K562 (cell line): ENCODE measurements around the gene ARHGAP35. TPM values are rescaled to one million over a fixed set of nuclear protein-coding genes. Genes with fewer than 3 reads are reported as not detected.
"Not testable (repeated sequence)": the region's sequence is repeated elsewhere in the genome, so short reads cannot be mapped to it uniquely, and the experiment has no call there.

Experiments
- ATAC-seq: fragments of 200-7000 bp; cut with Tn5 transposase; 3 replicates; pipeline ENCODE4 v1.9.1; 2020; ENCODE audit warnings: moderate library complexity
- BruUV-seq: library from RNA; stranded (reverse); fragments of 400-500 nt; replicated peaks from 2 replicates; lab custom pipeline; 2021; lab: Mats Ljungman, UMichigan
- CTCF ChIA-PET: fragments of 300-600 bp; formaldehyde crosslinking; extraction: SDS; loops from one replicate; lab custom pipeline; 2021; ENCODE audit warnings: low intra/inter-chr PET ratio; lab: Yijun Ruan, JAX
- POLR2A ChIA-PET: fragments of 300-600, 350-650 bp; sonication (Branson Sonifier 250); formaldehyde crosslinking; extraction: SDS; loops from one replicate; lab custom pipeline; 2021; ENCODE audit warnings: antibody characterized with exemption, inconsistent platforms; lab: Yijun Ruan, JAX
- DNase-seq, 4 experiments: peaks; one replicate each; pipeline versions ENCODE4 v3.0.0 to v3.0.0-alpha.2; 2011 to 2018; ENCODE audit warnings: low spot score in 3 of 4, mixed read lengths in 3 of 4; ENCODE audit errors: extremely low read depth in 1 of 4
- FAIRE-seq: peaks from 2 replicates; lab custom pipeline; 2011; peaks lifted over from hg19 to GRCh38; lab: Jason Lieb, UNC
- H2AFZ ChIP-seq: 2 replicates; pipeline ENCODE4 v1.6.0; 2011; ENCODE audit warnings: low read depth, low read length, control low read depth, inconsistent platforms
- H3K27ac ChIP-seq: fragments of 200-600 bp; 3 replicates; pipeline ENCODE4 v1.8.0; 2011; ENCODE audit warnings: low read depth, mild to moderate bottlenecking, control low read depth, inconsistent platforms, low read length, moderate library complexity, mixed read lengths; ENCODE audit errors: extremely low read depth
- H3K27me3 ChIP-seq, 2 experiments: fragments of 300-600 bp in 1 of 2; 2 replicates in 1 of 2; 3 replicates in 1 of 2; pipeline versions ENCODE4 v1.6.0 to v1.8.0; 2011; ENCODE audit warnings: inconsistent platforms in 2 of 2, low read length in 2 of 2, mild to moderate bottlenecking in 1 of 2, mixed read lengths in 1 of 2, moderate library complexity in 1 of 2; ENCODE audit not compliant: control insufficient read depth in 2 of 2, insufficient read depth in 2 of 2
- H3K36me3 ChIP-seq: fragments of 300-600 bp; 3 replicates; pipeline ENCODE4 v1.8.0; 2011; ENCODE audit warnings: mild to moderate bottlenecking, low read length, inconsistent platforms; ENCODE audit not compliant: control insufficient read depth, insufficient read depth
- H3K4me1 ChIP-seq, 2 experiments: fragments of 200-600 bp in 1 of 2; replicated peaks in 1 of 2; 2 replicates in 1 of 2; 3 replicates in 1 of 2; pipeline versions ENCODE4 v1.5.1 to v1.8.0; 2011; ENCODE audit warnings: inconsistent platforms in 2 of 2, low read length in 2 of 2, mild to moderate bottlenecking in 1 of 2, mixed read lengths in 1 of 2, moderate library complexity in 1 of 2; ENCODE audit not compliant: control insufficient read depth in 2 of 2, insufficient read depth in 2 of 2
- H3K4me2 ChIP-seq: 2 replicates; pipeline ENCODE4 v1.6.1; 2011; ENCODE audit warnings: low read length, control low read depth, inconsistent platforms, mixed read lengths; ENCODE audit not compliant: insufficient read depth
- H3K4me3 ChIP-seq: fragments of 200-600 bp; sonication (generic), shearing (Covaris generic); 2 replicates; pipeline ENCODE4 v1.5.1; 2016; ENCODE audit warnings: control low read depth, inconsistent platforms
- H3K79me2 ChIP-seq: fragments of 200-600 bp; 3 replicates; pipeline ENCODE4 v1.8.0; 2011; ENCODE audit warnings: low read length, inconsistent platforms; ENCODE audit not compliant: control insufficient read depth, insufficient read depth
- H3K9ac ChIP-seq, 2 experiments: 2 replicates each; pipeline versions ENCODE4 v1.6.0 to v1.6.1; 2011; ENCODE audit warnings: low read depth in 2 of 2, low read length in 2 of 2, control low read depth in 1 of 2, inconsistent platforms in 1 of 2, mild to moderate bottlenecking in 1 of 2, mixed read lengths in 1 of 2; ENCODE audit not compliant: insufficient read depth in 1 of 2
- H3K9me1 ChIP-seq: one replicate; pipeline ENCODE4 v1.6.0; 2011; ENCODE audit warnings: inconsistent platforms, mild to moderate bottlenecking, low read length, moderate library complexity; ENCODE audit not compliant: control insufficient read depth, insufficient read depth
- H3K9me3 ChIP-seq: replicated peaks from 2 replicates; pipeline ENCODE4 v1.5.1; 2011; ENCODE audit warnings: low read depth, low read length, inconsistent platforms; ENCODE audit not compliant: control insufficient read depth, insufficient read depth
- H4K20me1 ChIP-seq: replicated peaks from 2 replicates; pipeline ENCODE4 v1.6.1; 2011; ENCODE audit warnings: low read length, inconsistent platforms, mixed read lengths; ENCODE audit not compliant: control insufficient read depth, insufficient read depth
- E2F4 ChIP-seq: sonication (generic); formaldehyde crosslinking; IDR thresholded peaks from 2 replicates; pipeline ENCODE4 v1.8.0; 2022; ENCODE audit warnings: mild to moderate bottlenecking, low read depth, missing genetic modification reagents
- PREB ChIP-seq: sonication (generic); formaldehyde crosslinking; IDR thresholded peaks from 2 replicates; pipeline ENCODE4 v1.8.1; 2023; ENCODE audit warnings: mild to moderate bottlenecking, missing genetic modification reagents
- ZNF277 ChIP-seq: fragments of 250-450 bp; sonication (Bioruptor Pico); IDR thresholded peaks from 2 replicates; pipeline ENCODE4 v1.8.0; 2022; ENCODE audit warnings: inconsistent platforms, mild to moderate bottlenecking, moderate library complexity, borderline replicate concordance
- WGBS: fragments of 100-300 bp; shearing (Covaris generic); methylation state at CpG from one replicate; pipeline ENCODE4 v1.1.6; 2016; ENCODE audit warnings: low coverage, mixed read lengths; ENCODE audit not compliant: insufficient coverage; ENCODE audit errors: missing lambda C conversion rate; 5-methylcytosine and 5-hydroxymethylcytosine counted together
- in situ Hi-C: fragments of 300-500 bp; cut with MboI; formaldehyde crosslinking; loops from 4 replicates; pipeline ENCODE4 v1.15.0; 2018; ENCODE audit warnings: inconsistent platforms, mixed read lengths
- intact Hi-C: fragments of 100-400 bp; cut with micrococcal nuclease; formaldehyde crosslinking; loops from 2 replicates; pipeline ENCODE4 v1.14.2; 2022
- polyA plus RNA-seq, 8 experiments: library from polyadenylated mRNA; depleted of rRNA in 4 of 8; stranded (reverse) in 5 of 8; unstranded in 3 of 8; fragments of >200 nt; fragmentation: Nextera tagmentation in 2 of 8; fragmentation: Illumina TruSeq in 1 of 8; extraction: Ambion mirVana in 2 of 8; extraction: Trizol in 1 of 8; gene quantifications; 2 replicates each; pipeline versions ENCODE4 v1.2.1 to v1.2.3, GENCODE V29; 2011 to 2014; ENCODE audit warnings: inconsistent platforms in 1 of 8, missing spikeins in 1 of 8
- total RNA-seq, 7 experiments: library from RNA; depleted of rRNA in 6 of 7; stranded (reverse); fragments of >200 nt in 6 of 7; fragmentation: Illumina TruSeq in 2 of 7; extraction: Trizol in 2 of 7; gene quantifications; 2 replicates each; pipeline versions ENCODE4 v1.2.1 to v1.2.3, GENCODE V29; 2011 to 2021; ENCODE audit warnings: low replicate concordance in 1 of 7

Gene ARHGAP35
- total and polyA plus RNA-seq, 9 of the 15 experiments (the other 6 are each of a cell fraction or from before 2014, with no cell fraction given): 0.27 to 26.4 (median 10.2) TPM

- TF ChIP-seq PREB (CRISPR knock-in tag): no peak
- no peak for TF ChIP-seq E2F4 (CRISPR knock-in tag)
- no peak for TF ChIP-seq ZNF277 (CRISPR knock-in tag)
Measured at GRCh38 chr19:46868025-46868802, 7.4 kb downstream of the ARHGAP35 start (continued).

GRCh38 chr19:46871173-46871572 is 10.4 kb downstream of the ARHGAP35 start:
- FAIRE-seq, H3K27ac ChIP-seq, H3K4me3 ChIP-seq, in situ Hi-C loops, POLR2A ChIA-PET, ATAC-seq, H3K9ac ChIP-seq, DNase-seq, H3K9me3 ChIP-seq, H3K4me2 ChIP-seq, intact Hi-C loops, H2AFZ ChIP-seq, H4K20me1 ChIP-seq, BruUV-seq, H3K9me1 ChIP-seq, H3K27me3 ChIP-seq: not testable (repeated sequence)
- Histone ChIP-seq H3K36me3 (peaks cover 18% of the 10 kb centered on the region), H3K4me1 (peaks cover 15 to 16% of the 10 kb centered on the region in 2 experiments; a peak in 4 of 5 replicates), H3K79me2 (peaks cover 90% of the 10 kb centered on the region)
- CTCF ChIA-PET: interaction anchor here (0.8 kb wide), 1 partner anchor 15 kb away, joined by 3 read pairs; no protein-coding TSS in a partner anchor
- 88% methylated on average over 5 of the region's 5 CpGs for WGBS
